ENCODE data around the gene DHX38.

The DHX38 gene

GRCh38 chr16:72149676-72150464 is 56.2 kb downstream of the DHX38 start:
- no peak for DNase-seq (ENCODE audit: extremely low read depth, low read depth)
- no peak for TF ChIP-seq CTCF (IDR thresholded peaks at IDR 0.05; ENCODE audit: low read depth, low read length)

GRCh38 chr16:72159386-72159785 is 65.7 kb downstream of the DHX38 start:
- DNase-seq (ENCODE audit: extremely low read depth, low read depth), result no peak
- TF ChIP-seq CTCF (IDR thresholded peaks at IDR 0.05; ENCODE audit: low read depth, low read length), result no peak

GRCh38 chr16:72159801-72160200 is 66.2 kb downstream of the DHX38 start:
- DNase-seq (ENCODE audit: extremely low read depth, low read depth), result no peak
- no peak for TF ChIP-seq CTCF (IDR thresholded peaks at IDR 0.05; ENCODE audit: low read depth, low read length)

- no peak for DNase-seq (ENCODE audit: extremely low read depth, low read depth)
- no peak for TF ChIP-seq CTCF (IDR thresholded peaks at IDR 0.05; ENCODE audit: low read depth, low read length)
These were observed 68.6 kb downstream of the DHX38 start for GRCh38 chr16:72162105-72162692.

All from AG09319 (cell line).